Measurements from ENCODE around the gene TTLL11.
"Not testable (repeated sequence)": the region's sequence is repeated elsewhere in the genome, so short reads cannot be mapped to it uniquely, and the experiment has no call there.

Gene TTLL11

GRCh38 chr9:121801579-121801978 is 291.5 kb downstream of the TTLL11 start:
- no peak for DNase-seq

- DNase-seq, result no peak
Measured at GRCh38 chr9:121800376-121800775, 292.7 kb downstream of the TTLL11 start.

- DNase-seq, result no peak
Measured at GRCh38 chr9:121798941-121799340, 294.2 kb downstream of the TTLL11 start.

GRCh38 chr9:121797081-121797480 is 296.0 kb downstream of the TTLL11 start:
- no peak for DNase-seq

- not testable (repeated sequence) for DNase-seq
Measured at GRCh38 chr9:121794334-121794733, 298.8 kb downstream of the TTLL11 start.

- not testable (repeated sequence) for DNase-seq
Measured at GRCh38 chr9:121792476-121792875, 300.6 kb downstream of the TTLL11 start.

GRCh38 chr9:121790841-121791240 is 302.3 kb downstream of the TTLL11 start:
- no peak for DNase-seq

- no peak for DNase-seq
Measured at GRCh38 chr9:121788686-121789366, 304.3 kb downstream of the TTLL11 start.

GRCh38 chr9:121786998-121787422 is 306.1 kb downstream of the TTLL11 start:
- no peak for DNase-seq

GRCh38 chr9:121786543-121786948 is 306.6 kb downstream of the TTLL11 start:
- no peak for DNase-seq

- no peak for DNase-seq
Measured at GRCh38 chr9:121785673-121786542, 307.2 kb downstream of the TTLL11 start.

GRCh38 chr9:121784731-121785411 is 308.2 kb downstream of the TTLL11 start:
- DNase-seq, result no peak

GRCh38 chr9:121783521-121784507 is 309.3 kb downstream of the TTLL11 start:
- no peak for DNase-seq

GRCh38 chr9:121783111-121783510 is 310.0 kb downstream of the TTLL11 start:
- DNase-seq, result no peak

- no peak for DNase-seq
Measured at GRCh38 chr9:121782514-121783110, 310.5 kb downstream of the TTLL11 start.

GRCh38 chr9:121781701-121782464 is 311.2 kb downstream of the TTLL11 start:
- DNase-seq, result no peak

- DNase-seq, result no peak
Measured at GRCh38 chr9:121781145-121781548, 312.0 kb downstream of the TTLL11 start.

GRCh38 chr9:121780177-121781040 is 312.7 kb downstream of the TTLL11 start:
- no peak for DNase-seq

- no peak for DNase-seq
Measured at GRCh38 chr9:121779381-121780117, 313.6 kb downstream of the TTLL11 start.
